Peyer's patch (tissue), 4 donors: ENCODE data around the gene HUS1.

Source experiments
- CTCF ChIP-seq, 6 experiments: fragments of 450-650 bp in 4 of 6; fragments of 200-600 bp in 2 of 6; sonication (generic) in 1 of 6; IDR thresholded peaks; one replicate each; pipeline ENCODE4 v1.5.1; 2017 to 2019; ENCODE audit warnings: antibody characterized with exemption in 6 of 6, mild to moderate bottlenecking in 3 of 6, moderate library complexity in 1 of 6
- POLR2A ChIP-seq, 2 donors: fragments of 450-650 bp; IDR thresholded peaks; one replicate each; pipeline ENCODE4 v1.5.1; 2017; ENCODE audit warnings: antibody characterized with exemption in 2 of 2, mild to moderate bottlenecking in 2 of 2, moderate library complexity in 2 of 2

GRCh38 chr7:47943676-47944474 lies 35.5 kb downstream of the HUS1 start:
- TF ChIP-seq CTCF (IDR thresholded peaks at IDR 0.05) (no peak), POLR2A (IDR thresholded peaks at IDR 0.05) (no peak)
